DMS114 treated with DMSO at 0.1 percent for 48 hours (cell line): ENCODE data around the gene GRIK5.
"Not testable (repeated sequence)": the region's sequence is repeated elsewhere in the genome, so short reads cannot be mapped to it uniquely, and the experiment has no call there.

Experiments
- DNase-seq: peaks from one replicate; lab custom pipeline; 2025; ENCODE audit not compliant: unreplicated experiment; lab: John Stamatoyannopoulos, UW

GRIK5 gene

DNA sequence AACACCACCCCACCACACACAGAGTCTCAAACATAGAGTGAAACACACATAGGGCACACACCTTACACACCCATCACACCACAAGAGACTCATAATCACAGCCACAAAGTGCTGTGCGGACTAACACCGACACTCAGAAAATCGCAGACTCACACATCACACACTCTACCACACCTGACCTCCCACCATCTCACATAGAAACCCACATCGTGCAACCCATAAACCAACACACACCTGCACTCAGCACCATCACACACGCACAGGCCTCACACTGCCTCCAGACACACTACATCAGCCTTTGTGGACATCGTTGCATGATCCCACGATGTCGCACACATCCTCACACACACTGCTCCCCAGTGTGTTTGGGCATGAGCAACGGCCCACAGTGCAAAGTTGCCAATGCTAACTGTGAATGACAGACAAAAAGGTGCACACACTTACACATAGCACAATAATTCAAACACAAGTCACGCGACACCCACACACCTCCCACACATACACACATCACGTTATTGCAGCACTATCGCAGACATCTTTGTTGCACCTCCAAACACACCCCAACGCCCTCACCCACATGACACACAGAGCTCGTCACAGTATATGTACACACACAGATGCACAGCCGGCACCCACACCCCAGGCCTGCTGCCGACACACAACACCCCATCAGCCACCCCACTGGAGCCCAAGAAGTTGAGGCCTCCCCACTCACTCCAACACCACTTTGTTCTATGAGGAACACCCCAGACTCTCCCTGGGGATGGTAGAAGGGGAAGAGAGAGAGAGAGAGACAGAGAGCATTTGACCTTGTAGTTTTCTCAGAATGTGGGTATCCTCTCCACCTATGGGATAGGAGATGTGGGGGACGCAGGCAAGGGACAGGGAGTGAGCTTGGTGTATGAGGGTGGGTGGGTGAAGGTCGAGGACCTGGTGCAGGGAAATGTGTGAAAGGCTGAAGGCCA lies 74.7 kb downstream of the GRIK5 start:
- DNase-seq: no peak

GRCh38 chr19:41994521-41994971 lies 75.5 kb downstream of the GRIK5 start:
- no peak for DNase-seq

DNA sequence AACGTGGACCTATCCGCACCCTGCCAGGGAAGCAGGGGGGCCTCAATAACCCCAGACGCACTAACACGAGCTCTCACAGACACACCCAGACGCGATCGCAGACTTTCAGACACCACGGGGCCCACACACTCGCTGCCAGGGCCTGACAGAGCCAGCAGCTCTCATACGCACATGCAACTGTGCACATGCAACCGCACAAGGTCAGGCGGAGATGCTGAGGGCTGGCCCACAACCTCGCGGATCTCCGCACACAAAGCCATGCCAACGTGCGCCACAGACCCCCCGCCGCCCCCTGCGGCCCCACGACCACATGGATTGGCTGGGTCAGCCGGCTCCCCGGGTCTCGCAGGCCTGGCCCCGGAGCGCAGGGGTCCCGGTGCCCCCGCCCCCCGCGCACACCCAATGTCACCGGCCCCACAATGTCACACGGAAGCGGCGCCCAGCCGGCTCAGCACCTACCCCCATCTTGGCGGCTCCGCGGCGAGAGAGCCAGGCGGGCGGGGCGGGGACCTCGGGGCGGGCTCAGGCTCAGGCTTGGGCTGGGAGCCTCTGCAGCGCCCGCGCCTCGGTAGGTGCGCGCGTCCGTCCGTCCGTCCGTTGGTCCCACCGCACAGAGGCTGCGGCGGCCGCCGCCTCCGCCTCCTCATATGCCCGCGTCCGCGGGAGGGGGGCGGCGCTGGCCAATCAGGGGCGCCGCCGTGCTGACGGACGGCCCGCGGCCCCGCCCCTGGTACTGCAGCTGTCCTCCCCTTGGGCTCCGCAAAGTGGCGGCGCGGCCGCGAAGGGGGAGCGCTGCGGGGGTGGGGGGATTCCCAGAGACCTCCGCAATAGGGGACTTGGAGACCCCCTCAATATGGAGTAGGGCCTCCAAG lies 76.2 kb downstream of the GRIK5 start, which contains the start of gene ATP1A3:
Gene ATP1A3 (minus strand): TSS at position 619 of the 872 bp plus-strand sequence. CDS start 154 bp downstream, at position 465.
- peak; percentile 70 for DNase-seq

DNA sequence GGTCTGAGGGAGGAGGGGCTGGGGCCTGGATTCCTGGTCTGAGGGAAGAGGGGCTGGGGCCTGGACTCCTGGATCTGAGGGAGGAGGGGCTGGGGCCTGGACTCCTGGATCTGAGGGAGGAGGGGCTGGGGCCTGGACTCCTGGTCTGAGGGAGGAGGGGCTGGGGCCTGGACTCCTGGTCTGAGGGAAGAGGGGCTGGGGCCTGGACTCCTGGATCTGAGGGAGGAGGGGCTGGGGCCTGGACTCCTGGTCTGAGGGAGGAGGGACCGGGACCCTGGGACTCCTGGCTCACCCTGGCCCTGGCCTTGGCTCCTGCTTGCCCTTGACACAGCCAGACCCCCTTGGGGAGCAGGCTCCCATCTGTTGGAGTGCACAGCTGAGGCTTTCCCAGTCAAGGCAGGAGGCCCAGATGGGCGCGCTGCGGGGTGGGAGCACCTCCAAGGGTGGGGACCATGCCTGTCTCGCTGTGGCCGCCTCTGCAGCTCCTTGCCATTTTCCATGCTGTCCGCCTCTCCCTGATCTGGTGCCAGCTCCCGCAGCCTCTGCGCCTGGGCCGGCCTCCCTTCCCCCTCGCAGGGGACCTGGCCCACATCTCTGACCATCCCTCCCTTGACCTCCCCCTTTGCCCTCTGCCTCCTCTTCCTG lies 78.0 kb downstream of the GRIK5 start:
- not testable (repeated sequence) for DNase-seq

GRCh38 chr19:41991025-41991424 lies 79.0 kb downstream of the GRIK5 start:
- no peak for DNase-seq

DNA sequence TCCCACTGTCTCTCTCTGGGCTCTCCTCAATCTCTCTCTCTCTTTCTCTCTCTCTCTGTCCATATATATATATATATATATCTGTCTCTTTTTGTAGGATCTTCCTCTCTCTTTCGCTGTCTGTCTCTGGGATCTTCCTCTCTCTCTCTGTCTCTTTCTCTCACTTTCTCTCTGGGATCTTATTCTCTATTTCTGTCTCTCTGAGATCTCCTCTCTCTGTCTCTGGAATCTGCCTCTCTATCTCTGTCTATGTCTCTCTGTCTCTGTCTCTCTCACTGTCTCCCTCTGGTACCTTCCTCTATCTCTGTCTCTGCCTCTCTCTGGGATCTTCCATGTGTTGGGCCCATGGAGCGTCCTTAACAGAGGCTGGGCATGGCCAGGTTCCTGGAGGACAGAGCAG lies 79.4 kb downstream of the GRIK5 start:
- no peak for DNase-seq

- no peak for DNase-seq
These were observed 80.0 kb downstream of the GRIK5 start for GRCh38 chr19:41990028-41990427.

- DNase-seq: no peak
These were observed 81.1 kb downstream of the GRIK5 start for GRCh38 chr19:41988947-41989346.

GRCh38 chr19:41987141-41987860 lies 82.7 kb downstream of the GRIK5 start:
- DNase-seq: no peak

DNA sequence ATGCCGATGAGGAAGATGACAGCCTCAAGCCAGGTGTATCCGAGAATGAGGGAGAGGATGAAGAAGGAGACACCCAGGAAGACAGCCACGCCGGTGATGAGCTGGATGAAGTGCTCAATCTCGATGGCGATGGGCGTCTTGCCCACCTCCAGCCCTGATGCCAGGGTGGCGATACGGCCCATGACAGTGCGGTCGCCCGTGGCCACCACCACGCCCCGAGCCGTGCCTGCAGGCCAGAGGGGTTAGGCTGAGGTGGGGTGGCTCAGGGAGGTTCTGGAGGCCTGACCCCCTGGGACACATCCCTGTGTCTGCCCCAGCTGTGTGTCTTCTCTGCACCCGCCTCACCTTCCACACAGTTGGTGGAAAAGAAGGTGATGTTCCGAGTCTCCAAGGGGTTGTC lies 85.0 kb downstream of the GRIK5 start:
- DNase-seq: no peak

- no peak for DNase-seq
These were observed 88.3 kb downstream of the GRIK5 start for GRCh38 chr19:41981724-41982123.

GRCh38 chr19:41978470-41978869 lies 91.5 kb downstream of the GRIK5 start:
- DNase-seq: no peak

DNA sequence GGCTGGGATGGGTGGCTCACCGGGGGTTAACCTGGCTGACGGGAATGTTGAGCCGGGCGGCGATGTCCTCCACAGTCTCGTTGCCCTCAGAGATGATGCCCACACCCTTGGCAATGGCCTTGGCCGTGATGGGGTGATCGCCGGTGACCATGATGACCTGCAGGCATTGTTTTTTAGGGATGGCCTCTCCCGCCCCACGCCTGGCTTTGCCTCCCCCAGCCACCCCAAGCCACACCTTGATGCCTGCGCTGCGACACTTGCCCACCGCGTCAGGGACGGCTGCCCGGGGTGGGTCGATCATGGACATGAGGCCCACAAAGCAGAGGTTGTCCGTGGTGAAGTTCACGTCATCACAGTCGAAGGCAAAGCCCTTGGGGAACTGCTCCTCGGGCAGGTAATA lies 92.1 kb downstream of the GRIK5 start:
- no peak for DNase-seq

- DNase-seq: no peak
These were observed 95.4 kb downstream of the GRIK5 start for GRCh38 chr19:41974652-41975051.

GRCh38 chr19:41971363-41971762 lies 98.6 kb downstream of the GRIK5 start:
- no peak for DNase-seq

GRCh38 chr19:41969772-41970458 lies 100.1 kb downstream of the GRIK5 start:
- DNase-seq: no peak

DNA sequence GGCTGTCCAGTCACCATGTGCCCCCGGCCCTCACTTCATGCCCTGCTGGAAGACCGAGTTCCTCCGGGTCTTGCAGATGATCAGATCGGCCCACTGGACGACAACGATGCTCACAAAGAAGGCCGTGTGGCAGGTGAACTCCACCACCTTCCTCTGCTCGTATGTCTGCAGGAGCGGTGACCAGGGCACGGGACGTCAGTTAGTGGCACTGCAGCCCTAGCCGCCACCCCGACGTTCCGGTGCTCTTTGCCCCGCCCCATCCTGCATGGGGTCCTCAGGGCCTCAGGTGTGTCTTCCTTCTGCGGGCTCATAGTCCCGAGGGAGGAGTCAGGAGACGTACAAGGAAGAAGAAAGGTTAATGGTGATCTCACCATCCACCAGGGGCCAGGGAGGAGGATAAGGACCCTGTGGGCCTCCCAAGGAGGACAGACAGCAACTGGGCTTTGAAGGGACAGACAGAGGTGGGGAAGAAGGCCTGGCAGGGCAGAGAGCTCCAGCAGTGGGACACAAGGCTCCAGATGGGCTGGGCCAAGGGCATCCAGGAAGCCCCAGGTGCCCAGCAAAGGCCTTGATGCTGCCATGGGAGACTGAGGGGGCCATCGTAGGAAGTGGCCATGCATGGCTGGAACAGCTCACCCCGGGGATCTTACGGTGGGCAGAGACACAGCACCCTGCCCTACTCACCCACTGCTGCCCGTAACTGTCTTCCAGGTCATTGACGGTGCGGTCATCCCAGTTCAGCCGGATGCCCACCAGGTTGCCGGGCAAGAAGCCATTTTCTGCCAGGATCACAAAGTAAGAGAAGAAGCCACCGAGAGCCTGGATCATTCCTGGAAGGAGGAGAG lies 101.0 kb downstream of the GRIK5 start:
- no peak for DNase-seq

- DNase-seq: no peak
These were observed 102.8 kb downstream of the GRIK5 start for GRCh38 chr19:41967054-41967783.
